ENCODE data around the gene GHITM.
A peak's percentile ranks its signal among the peaks of the same experiment; 100 is the strongest.
"Not testable (repeated sequence)": the region's sequence is repeated elsewhere in the genome, so short reads cannot be mapped to it uniquely, and the experiment has no call there.

GRCh38 chr10:84148006-84148597 is 8.8 kb downstream of the GHITM start:
- not testable (repeated sequence) for TF ChIP-seq EZH2phosphoT487 (IDR thresholded peaks at IDR 0.05; ENCODE audit: unreplicated experiment)
- peak; percentile 65 to 69 for TF ChIP-seq CTCF (conservative IDR thresholded peaks at IDR 0.05; ENCODE audit: low read depth in 2 of 2)
- TF ChIP-seq, protein P1, sequence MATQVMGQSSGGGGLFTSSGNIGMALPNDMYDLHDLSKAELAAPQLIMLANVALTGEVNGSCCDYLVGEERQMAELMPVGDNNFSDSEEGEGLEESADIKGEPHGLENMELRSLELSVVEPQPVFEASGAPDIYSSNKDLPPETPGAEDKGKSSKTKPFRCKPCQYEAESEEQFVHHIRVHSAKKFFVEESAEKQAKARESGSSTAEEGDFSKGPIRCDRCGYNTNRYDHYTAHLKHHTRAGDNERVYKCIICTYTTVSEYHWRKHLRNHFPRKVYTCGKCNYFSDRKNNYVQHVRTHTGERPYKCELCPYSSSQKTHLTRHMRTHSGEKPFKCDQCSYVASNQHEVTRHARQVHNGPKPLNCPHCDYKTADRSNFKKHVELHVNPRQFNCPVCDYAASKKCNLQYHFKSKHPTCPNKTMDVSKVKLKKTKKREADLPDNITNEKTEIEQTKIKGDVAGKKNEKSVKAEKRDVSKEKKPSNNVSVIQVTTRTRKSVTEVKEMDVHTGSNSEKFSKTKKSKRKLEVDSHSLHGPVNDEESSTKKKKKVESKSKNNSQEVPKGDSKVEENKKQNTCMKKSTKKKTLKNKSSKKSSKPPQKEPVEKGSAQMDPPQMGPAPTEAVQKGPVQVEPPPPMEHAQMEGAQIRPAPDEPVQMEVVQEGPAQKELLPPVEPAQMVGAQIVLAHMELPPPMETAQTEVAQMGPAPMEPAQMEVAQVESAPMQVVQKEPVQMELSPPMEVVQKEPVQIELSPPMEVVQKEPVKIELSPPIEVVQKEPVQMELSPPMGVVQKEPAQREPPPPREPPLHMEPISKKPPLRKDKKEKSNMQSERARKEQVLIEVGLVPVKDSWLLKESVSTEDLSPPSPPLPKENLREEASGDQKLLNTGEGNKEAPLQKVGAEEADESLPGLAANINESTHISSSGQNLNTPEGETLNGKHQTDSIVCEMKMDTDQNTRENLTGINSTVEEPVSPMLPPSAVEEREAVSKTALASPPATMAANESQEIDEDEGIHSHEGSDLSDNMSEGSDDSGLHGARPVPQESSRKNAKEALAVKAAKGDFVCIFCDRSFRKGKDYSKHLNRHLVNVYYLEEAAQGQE (IDR thresholded peaks at IDR 0.05; ENCODE audit: unreplicated experiment) = not testable (repeated sequence)
